HEK293 (cell line): ENCODE results near the gene ANTXR2.

Experiments
- CTCF ChIA-PET: fragments of 350-600 bp; formaldehyde crosslinking; extraction: SDS; loops from one replicate; lab custom pipeline; 2021; ENCODE audit warnings: antibody characterized with exemption; lab: Yijun Ruan, JAX
- POLR2A ChIA-PET: fragments of 300-600 bp; formaldehyde crosslinking; extraction: SDS; loops from one replicate; lab custom pipeline; 2020; ENCODE audit warnings: antibody characterized with exemption, inconsistent platforms; lab: Yijun Ruan, JAX
- H3K27ac ChIP-seq: fragments of 200-500 bp; sonication (Bioruptor generic); 2 replicates; pipeline ENCODE4 v1.5.1; 2014; ENCODE audit warnings: low read depth, low read length, control low read depth, inconsistent platforms; ENCODE audit errors: extremely low read depth
- H3K36me3 ChIP-seq, 2 experiments: fragments of 200-500 bp in 1 of 2; sonication (Bioruptor generic) in 1 of 2; 1 replicate in 1 of 2; 2 replicates in 1 of 2; pipeline ENCODE4 v1.5.1; 2014 to 2017; ENCODE audit warnings: inconsistent platforms in 2 of 2, low read length in 2 of 2; ENCODE audit not compliant: control insufficient read depth in 2 of 2, insufficient read depth in 1 of 2
- H3K4me1 ChIP-seq: fragments of 200-500 bp; sonication (Bioruptor generic); 2 replicates; pipeline ENCODE4 v1.5.1; 2014; ENCODE audit warnings: mild to moderate bottlenecking, low read length, inconsistent platforms; ENCODE audit not compliant: control insufficient read depth, insufficient read depth
- H3K4me3 ChIP-seq: 2 replicates; pipeline ENCODE4 v1.5.1; 2011; ENCODE audit warnings: low read depth, mild to moderate bottlenecking, control low read depth, low read length, moderate library complexity
- H3K9me3 ChIP-seq: fragments of 200-500 bp; sonication (Bioruptor generic); 2 replicates; pipeline ENCODE4 v1.5.1; 2014; ENCODE audit warnings: low read depth, low read length, inconsistent platforms; ENCODE audit not compliant: control insufficient read depth, insufficient read depth
- FEZF1 ChIP-seq: fragments of 450-650 bp; formaldehyde crosslinking; IDR thresholded peaks from 2 replicates; pipeline ENCODE4 v1.5.1; 2016; ENCODE audit warnings: missing biosample characterization, missing genetic modification characterization
- GLI2 ChIP-seq: fragments of 450-650 bp; formaldehyde crosslinking; IDR thresholded peaks from 2 replicates; pipeline ENCODE4; 2017; ENCODE audit warnings: missing biosample characterization, missing genetic modification characterization, low read depth, borderline replicate concordance
- HOXD13 ChIP-seq: sonication (generic); formaldehyde crosslinking; IDR thresholded peaks from 2 replicates; pipeline ENCODE4 v1.8.0; 2022; ENCODE audit warnings: missing genetic modification reagents, borderline replicate concordance
- KLF7 ChIP-seq: fragments of 450-650 bp; formaldehyde crosslinking; IDR thresholded peaks from 2 replicates; pipeline ENCODE4 v1.5.1; 2016; ENCODE audit warnings: missing biosample characterization, missing genetic modification characterization, borderline replicate concordance
- MYNN ChIP-seq: fragments of 450-650 bp; formaldehyde crosslinking; IDR thresholded peaks from 2 replicates; pipeline ENCODE4 v1.5.1; 2016; ENCODE audit warnings: missing biosample characterization, missing genetic modification characterization, borderline replicate concordance
- YY2 ChIP-seq: fragments of 450-650 bp; formaldehyde crosslinking; IDR thresholded peaks from 2 replicates; pipeline ENCODE4 v1.5.1; 2016; ENCODE audit warnings: missing biosample characterization, missing genetic modification characterization
- ZNF266 ChIP-seq: fragments of 450-650 bp; formaldehyde crosslinking; IDR thresholded peaks from 2 replicates; pipeline ENCODE4 v1.5.1; 2016; ENCODE audit warnings: missing biosample characterization, missing genetic modification characterization, low read depth
- ZNF274 ChIP-seq, 2 experiments: fragments of 200-500 bp in 1 of 2; fragments of 450-650 bp in 1 of 2; sonication (Bioruptor generic) in 1 of 2; formaldehyde crosslinking in 1 of 2; IDR thresholded peaks; 2 replicates each; pipeline versions ENCODE4 v1.5.1 to v1.6.1; 2014 to 2016; ENCODE audit warnings: borderline replicate concordance in 1 of 2, inconsistent platforms in 1 of 2, low read length in 1 of 2, missing biosample characterization in 1 of 2, missing genetic modification characterization in 1 of 2
- ZNF37A ChIP-seq: fragments of 450-650 bp; IDR thresholded peaks from 2 replicates; pipeline ENCODE4 v1.5.1; 2018; ENCODE audit warnings: missing biosample characterization, missing genetic modification characterization
- ZNF391 ChIP-seq: fragments of 450-650 bp; formaldehyde crosslinking; IDR thresholded peaks from 2 replicates; pipeline ENCODE4 v1.5.1; 2016; ENCODE audit warnings: low read depth, missing biosample characterization, missing genetic modification characterization, borderline replicate concordance
- ZNF404 ChIP-seq: fragments of 450-650 bp; formaldehyde crosslinking; IDR thresholded peaks from 2 replicates; pipeline ENCODE4 v1.5.1; 2017; ENCODE audit warnings: missing biosample characterization, missing genetic modification characterization
- ZNF677 ChIP-seq: fragments of 450-650 bp; IDR thresholded peaks from 2 replicates; pipeline ENCODE4 v1.5.0; 2018; ENCODE audit warnings: missing biosample characterization, mild to moderate bottlenecking, missing genetic modification characterization, moderate library complexity
- ZNF707 ChIP-seq: fragments of 450-650 bp; formaldehyde crosslinking; IDR thresholded peaks from 2 replicates; pipeline ENCODE4 v1.5.1; 2016; ENCODE audit warnings: missing biosample characterization, missing genetic modification characterization
- ZNF76 ChIP-seq: fragments of 450-650 bp; formaldehyde crosslinking; IDR thresholded peaks from 2 replicates; pipeline ENCODE4; 2016; ENCODE audit warnings: low read depth, missing biosample characterization, missing genetic modification characterization, borderline replicate concordance
- ZNF843 ChIP-seq: fragments of 450-650 bp; formaldehyde crosslinking; IDR thresholded peaks from 2 replicates; pipeline ENCODE4 v1.5.1; 2016; ENCODE audit warnings: missing biosample characterization, missing genetic modification characterization
- TF ChIP-seq, protein P1 (sequence below): fragments of 450-650 bp; formaldehyde crosslinking; IDR thresholded peaks from 2 replicates; pipeline ENCODE4 v1.5.1; 2016; ENCODE audit warnings: missing biosample characterization, missing genetic modification characterization, borderline replicate concordance
- TF ChIP-seq, protein P2 (sequence below): fragments of 450-650 bp; formaldehyde crosslinking; IDR thresholded peaks from 2 replicates; pipeline ENCODE4 v1.5.1; 2017; ENCODE audit warnings: missing biosample characterization, missing genetic modification characterization
- TF ChIP-seq, protein P3 (sequence below): fragments of 450-650 bp; formaldehyde crosslinking; IDR thresholded peaks from 2 replicates; pipeline ENCODE4 v1.5.1; 2016; ENCODE audit warnings: missing biosample characterization, missing genetic modification characterization
- TF ChIP-seq, protein P4 (sequence below): fragments of 450-650 bp; formaldehyde crosslinking; IDR thresholded peaks from 2 replicates; pipeline ENCODE4 v1.5.1; 2016; ENCODE audit warnings: missing biosample characterization, missing genetic modification characterization, borderline replicate concordance
- TF ChIP-seq, protein P5 (sequence below): IDR thresholded peaks from 2 replicates; pipeline ENCODE4 v1.6.1; 2011; ENCODE audit warnings: mild to moderate bottlenecking, low read depth, low read length, borderline replicate concordance
- TF ChIP-seq, protein P6 (sequence below): fragments of 450-650 bp; formaldehyde crosslinking; IDR thresholded peaks from 2 replicates; pipeline ENCODE4 v1.5.1; 2016; ENCODE audit warnings: missing biosample characterization, missing genetic modification characterization

The ANTXR2 gene

DNA sequence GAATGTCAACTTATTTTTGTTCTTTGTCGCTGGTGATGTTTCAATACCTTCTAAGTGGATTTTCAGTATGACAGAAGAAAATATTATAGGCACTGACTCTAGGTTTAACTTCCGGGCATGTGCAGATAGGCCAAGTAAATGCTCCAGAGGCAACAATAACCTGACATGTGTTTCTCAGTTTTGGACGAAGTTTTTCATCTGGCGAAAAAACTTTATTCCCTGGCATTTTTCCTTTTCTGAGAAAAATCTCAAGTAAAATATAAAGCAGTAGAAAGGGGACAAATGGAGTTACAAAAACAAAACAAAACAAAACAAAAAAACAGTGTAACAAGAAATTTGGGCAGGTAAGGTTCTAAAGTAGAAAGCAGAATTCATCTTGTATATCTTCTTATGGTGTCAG lies 173.5 kb downstream of the ANTXR2 start (continued):
- TF ChIP-seq GLI2 (tag by site-specific recombination) (no peak), ZNF391 (no peak), HOXD13 (no peak)

DNA sequence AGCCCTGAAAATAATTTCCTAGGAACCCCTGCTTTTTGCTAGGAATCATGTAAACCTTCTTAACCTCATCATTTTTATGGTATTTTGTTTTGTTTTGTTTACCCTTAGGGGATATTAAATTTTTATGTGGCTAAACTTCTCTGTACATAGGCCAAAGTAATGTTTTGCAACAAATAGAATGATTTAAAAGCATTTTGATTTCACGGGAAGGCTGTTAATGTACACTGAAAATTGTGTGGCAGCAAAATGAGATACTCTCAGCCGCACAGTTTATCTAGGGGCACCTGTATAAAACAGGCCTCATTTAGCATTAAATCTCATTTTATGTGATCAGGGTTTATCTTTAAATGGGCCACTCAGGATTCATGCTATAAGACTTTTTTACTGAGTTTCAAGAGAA lies 175.0 kb downstream of the ANTXR2 start:
- H3K4me3 ChIP-seq: no peak overlapping the region
- H3K4me1 ChIP-seq: no peaks in the 10 kb centered on the region
- H3K36me3 ChIP-seq: no peaks in the 10 kb centered on the region
- no peaks in the 10 kb centered on the region for H3K9me3 ChIP-seq
- ChIA-PET CTCF (no interaction called here), POLR2A (no interaction called here)
- H3K27ac ChIP-seq: no peak overlapping the region
- TF ChIP-seq FEZF1 (peak; percentile 53; the same call in 1 of the 2 replicates), MYNN (tag by site-specific recombination) (no peak), ZNF677 (no peak), ZNF76 (no peak), ZNF843 (tag by site-specific recombination) (peak; percentile 58; the same call in 1 of the 2 replicates), HOXD13 (no peak), ZNF274 (IDR thresholded peaks at IDR 0.05; ENCODE audit: low read length) (no peak), ZNF274 (tag by site-specific recombination; IDR thresholded peaks at IDR 0.05; ENCODE audit: borderline replicate concordance) (no peak), KLF7 (tag by site-specific recombination) (no peak), ZNF266 (no peak), ZNF37A (tag by site-specific recombination) (no peak), ZNF404 (tag by site-specific recombination) (no peak), ZNF707 (tag by site-specific recombination) (no peak), YY2 (tag by site-specific recombination) (no peak)
- TF ChIP-seq, protein P1, sequence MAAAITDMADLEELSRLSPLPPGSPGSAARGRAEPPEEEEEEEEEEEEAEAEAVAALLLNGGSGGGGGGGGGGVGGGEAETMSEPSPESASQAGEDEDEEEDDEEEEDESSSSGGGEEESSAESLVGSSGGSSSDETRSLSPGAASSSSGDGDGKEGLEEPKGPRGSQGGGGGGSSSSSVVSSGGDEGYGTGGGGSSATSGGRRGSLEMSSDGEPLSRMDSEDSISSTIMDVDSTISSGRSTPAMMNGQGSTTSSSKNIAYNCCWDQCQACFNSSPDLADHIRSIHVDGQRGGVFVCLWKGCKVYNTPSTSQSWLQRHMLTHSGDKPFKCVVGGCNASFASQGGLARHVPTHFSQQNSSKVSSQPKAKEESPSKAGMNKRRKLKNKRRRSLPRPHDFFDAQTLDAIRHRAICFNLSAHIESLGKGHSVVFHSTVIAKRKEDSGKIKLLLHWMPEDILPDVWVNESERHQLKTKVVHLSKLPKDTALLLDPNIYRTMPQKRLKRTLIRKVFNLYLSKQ (tag by site-specific recombination): no peak
- TF ChIP-seq, protein P2, sequence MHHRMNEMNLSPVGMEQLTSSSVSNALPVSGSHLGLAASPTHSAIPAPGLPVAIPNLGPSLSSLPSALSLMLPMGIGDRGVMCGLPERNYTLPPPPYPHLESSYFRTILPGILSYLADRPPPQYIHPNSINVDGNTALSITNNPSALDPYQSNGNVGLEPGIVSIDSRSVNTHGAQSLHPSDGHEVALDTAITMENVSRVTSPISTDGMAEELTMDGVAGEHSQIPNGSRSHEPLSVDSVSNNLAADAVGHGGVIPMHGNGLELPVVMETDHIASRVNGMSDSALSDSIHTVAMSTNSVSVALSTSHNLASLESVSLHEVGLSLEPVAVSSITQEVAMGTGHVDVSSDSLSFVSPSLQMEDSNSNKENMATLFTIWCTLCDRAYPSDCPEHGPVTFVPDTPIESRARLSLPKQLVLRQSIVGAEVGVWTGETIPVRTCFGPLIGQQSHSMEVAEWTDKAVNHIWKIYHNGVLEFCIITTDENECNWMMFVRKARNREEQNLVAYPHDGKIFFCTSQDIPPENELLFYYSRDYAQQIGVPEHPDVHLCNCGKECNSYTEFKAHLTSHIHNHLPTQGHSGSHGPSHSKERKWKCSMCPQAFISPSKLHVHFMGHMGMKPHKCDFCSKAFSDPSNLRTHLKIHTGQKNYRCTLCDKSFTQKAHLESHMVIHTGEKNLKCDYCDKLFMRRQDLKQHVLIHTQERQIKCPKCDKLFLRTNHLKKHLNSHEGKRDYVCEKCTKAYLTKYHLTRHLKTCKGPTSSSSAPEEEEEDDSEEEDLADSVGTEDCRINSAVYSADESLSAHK: 0 out of 2 replicates have a peak, but pooled peaks have one; percentile 36
- TF ChIP-seq, protein P3, sequence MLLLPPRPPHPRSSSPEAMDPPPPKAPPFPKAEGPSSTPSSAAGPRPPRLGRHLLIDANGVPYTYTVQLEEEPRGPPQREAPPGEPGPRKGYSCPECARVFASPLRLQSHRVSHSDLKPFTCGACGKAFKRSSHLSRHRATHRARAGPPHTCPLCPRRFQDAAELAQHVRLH (tag by site-specific recombination): no peak
- TF ChIP-seq, protein P4, sequence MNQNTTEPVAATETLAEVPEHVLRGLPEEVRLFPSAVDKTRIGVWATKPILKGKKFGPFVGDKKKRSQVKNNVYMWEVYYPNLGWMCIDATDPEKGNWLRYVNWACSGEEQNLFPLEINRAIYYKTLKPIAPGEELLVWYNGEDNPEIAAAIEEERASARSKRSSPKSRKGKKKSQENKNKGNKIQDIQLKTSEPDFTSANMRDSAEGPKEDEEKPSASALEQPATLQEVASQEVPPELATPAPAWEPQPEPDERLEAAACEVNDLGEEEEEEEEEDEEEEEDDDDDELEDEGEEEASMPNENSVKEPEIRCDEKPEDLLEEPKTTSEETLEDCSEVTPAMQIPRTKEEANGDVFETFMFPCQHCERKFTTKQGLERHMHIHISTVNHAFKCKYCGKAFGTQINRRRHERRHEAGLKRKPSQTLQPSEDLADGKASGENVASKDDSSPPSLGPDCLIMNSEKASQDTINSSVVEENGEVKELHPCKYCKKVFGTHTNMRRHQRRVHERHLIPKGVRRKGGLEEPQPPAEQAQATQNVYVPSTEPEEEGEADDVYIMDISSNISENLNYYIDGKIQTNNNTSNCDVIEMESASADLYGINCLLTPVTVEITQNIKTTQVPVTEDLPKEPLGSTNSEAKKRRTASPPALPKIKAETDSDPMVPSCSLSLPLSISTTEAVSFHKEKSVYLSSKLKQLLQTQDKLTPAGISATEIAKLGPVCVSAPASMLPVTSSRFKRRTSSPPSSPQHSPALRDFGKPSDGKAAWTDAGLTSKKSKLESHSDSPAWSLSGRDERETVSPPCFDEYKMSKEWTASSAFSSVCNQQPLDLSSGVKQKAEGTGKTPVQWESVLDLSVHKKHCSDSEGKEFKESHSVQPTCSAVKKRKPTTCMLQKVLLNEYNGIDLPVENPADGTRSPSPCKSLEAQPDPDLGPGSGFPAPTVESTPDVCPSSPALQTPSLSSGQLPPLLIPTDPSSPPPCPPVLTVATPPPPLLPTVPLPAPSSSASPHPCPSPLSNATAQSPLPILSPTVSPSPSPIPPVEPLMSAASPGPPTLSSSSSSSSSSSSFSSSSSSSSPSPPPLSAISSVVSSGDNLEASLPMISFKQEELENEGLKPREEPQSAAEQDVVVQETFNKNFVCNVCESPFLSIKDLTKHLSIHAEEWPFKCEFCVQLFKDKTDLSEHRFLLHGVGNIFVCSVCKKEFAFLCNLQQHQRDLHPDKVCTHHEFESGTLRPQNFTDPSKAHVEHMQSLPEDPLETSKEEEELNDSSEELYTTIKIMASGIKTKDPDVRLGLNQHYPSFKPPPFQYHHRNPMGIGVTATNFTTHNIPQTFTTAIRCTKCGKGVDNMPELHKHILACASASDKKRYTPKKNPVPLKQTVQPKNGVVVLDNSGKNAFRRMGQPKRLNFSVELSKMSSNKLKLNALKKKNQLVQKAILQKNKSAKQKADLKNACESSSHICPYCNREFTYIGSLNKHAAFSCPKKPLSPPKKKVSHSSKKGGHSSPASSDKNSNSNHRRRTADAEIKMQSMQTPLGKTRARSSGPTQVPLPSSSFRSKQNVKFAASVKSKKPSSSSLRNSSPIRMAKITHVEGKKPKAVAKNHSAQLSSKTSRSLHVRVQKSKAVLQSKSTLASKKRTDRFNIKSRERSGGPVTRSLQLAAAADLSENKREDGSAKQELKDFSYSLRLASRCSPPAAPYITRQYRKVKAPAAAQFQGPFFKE (tag by site-specific recombination): no peak
- TF ChIP-seq, protein P5, sequence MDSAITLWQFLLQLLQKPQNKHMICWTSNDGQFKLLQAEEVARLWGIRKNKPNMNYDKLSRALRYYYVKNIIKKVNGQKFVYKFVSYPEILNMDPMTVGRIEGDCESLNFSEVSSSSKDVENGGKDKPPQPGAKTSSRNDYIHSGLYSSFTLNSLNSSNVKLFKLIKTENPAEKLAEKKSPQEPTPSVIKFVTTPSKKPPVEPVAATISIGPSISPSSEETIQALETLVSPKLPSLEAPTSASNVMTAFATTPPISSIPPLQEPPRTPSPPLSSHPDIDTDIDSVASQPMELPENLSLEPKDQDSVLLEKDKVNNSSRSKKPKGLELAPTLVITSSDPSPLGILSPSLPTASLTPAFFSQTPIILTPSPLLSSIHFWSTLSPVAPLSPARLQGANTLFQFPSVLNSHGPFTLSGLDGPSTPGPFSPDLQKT: no peak
- TF ChIP-seq, protein P6, sequence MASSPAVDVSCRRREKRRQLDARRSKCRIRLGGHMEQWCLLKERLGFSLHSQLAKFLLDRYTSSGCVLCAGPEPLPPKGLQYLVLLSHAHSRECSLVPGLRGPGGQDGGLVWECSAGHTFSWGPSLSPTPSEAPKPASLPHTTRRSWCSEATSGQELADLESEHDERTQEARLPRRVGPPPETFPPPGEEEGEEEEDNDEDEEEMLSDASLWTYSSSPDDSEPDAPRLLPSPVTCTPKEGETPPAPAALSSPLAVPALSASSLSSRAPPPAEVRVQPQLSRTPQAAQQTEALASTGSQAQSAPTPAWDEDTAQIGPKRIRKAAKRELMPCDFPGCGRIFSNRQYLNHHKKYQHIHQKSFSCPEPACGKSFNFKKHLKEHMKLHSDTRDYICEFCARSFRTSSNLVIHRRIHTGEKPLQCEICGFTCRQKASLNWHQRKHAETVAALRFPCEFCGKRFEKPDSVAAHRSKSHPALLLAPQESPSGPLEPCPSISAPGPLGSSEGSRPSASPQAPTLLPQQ: no peak
